SIG-M5 treated with dmso at 0.1 percent for 504 hours (cell line): Measurements from ENCODE around the gene ADIRF.
"Not testable (repeated sequence)": the region's sequence is repeated elsewhere in the genome, so short reads cannot be mapped to it uniquely, and the experiment has no call there.

ENCODE experiments used
- DNase-seq: peaks from one replicate; lab custom pipeline; 2025; ENCODE audit not compliant: unreplicated experiment; lab: John Stamatoyannopoulos, UW

Gene ADIRF

GRCh38 chr10:86976362-86977056 is 8.2 kb downstream of the ADIRF start:
- DNase-seq = no peak

GRCh38 chr10:86978457-86978856 is 10.2 kb downstream of the ADIRF start:
- DNase-seq = not testable (repeated sequence)

GRCh38 chr10:86979296-86979818 is 11.1 kb downstream of the ADIRF start:
- DNase-seq = no peak

GRCh38 chr10:86979977-86980448 is 11.7 kb downstream of the ADIRF start:
- no peak for DNase-seq

GRCh38 chr10:86981020-86981419 is 12.7 kb downstream of the ADIRF start:
- not testable (repeated sequence) for DNase-seq

GRCh38 chr10:86981716-86982115 is 13.4 kb downstream of the ADIRF start:
- DNase-seq = no peak

GRCh38 chr10:86984498-86984897 is 16.2 kb downstream of the ADIRF start:
- not testable (repeated sequence) for DNase-seq

- no peak for DNase-seq
Measured at GRCh38 chr10:86988520-86988919, 20.2 kb downstream of the ADIRF start.

- DNase-seq = not testable (repeated sequence)
Measured at GRCh38 chr10:86991362-86991761, 23.1 kb downstream of the ADIRF start.

GRCh38 chr10:86992456-86992855 is 24.2 kb downstream of the ADIRF start:
- no peak for DNase-seq

- no peak for DNase-seq
Measured at GRCh38 chr10:86992929-86993328, 24.6 kb downstream of the ADIRF start.

GRCh38 chr10:86999802-87000403 is 31.6 kb downstream of the ADIRF start:
- peak; percentile 26 for DNase-seq

GRCh38 chr10:87000491-87000890 is 32.2 kb downstream of the ADIRF start:
- no peak for DNase-seq

GRCh38 chr10:87007124-87007523 is 38.8 kb downstream of the ADIRF start:
- DNase-seq = not testable (repeated sequence)

GRCh38 chr10:87007674-87008073 is 39.4 kb downstream of the ADIRF start:
- not testable (repeated sequence) for DNase-seq

GRCh38 chr10:87008303-87008702 is 40.0 kb downstream of the ADIRF start:
- peak; percentile 7 for DNase-seq

- not testable (repeated sequence) for DNase-seq
Measured at GRCh38 chr10:87009134-87009696, 40.9 kb downstream of the ADIRF start.

GRCh38 chr10:87013528-87013927 is 45.2 kb downstream of the ADIRF start:
- DNase-seq = peak; percentile 20

- not testable (repeated sequence) for DNase-seq
Measured at GRCh38 chr10:87014986-87015716, 46.9 kb downstream of the ADIRF start.

- not testable (repeated sequence) for DNase-seq
Measured at GRCh38 chr10:87018127-87018526, 49.8 kb downstream of the ADIRF start.

GRCh38 chr10:87019066-87019465 is 50.8 kb downstream of the ADIRF start:
- DNase-seq = not testable (repeated sequence)
